Measurements from ENCODE around the gene CFAP74. TPM values are rescaled to one million over a fixed set of nuclear protein-coding genes. Genes with fewer than 3 reads are reported as not detected.

CFAP74 gene
- total and polyA plus RNA-seq, 9 of the 15 experiments (the other 6 are each of a cell fraction or from before 2014, with no cell fraction given): 0.03 to 0.15 (median 0.05) TPM; not detected in 6

DNA sequence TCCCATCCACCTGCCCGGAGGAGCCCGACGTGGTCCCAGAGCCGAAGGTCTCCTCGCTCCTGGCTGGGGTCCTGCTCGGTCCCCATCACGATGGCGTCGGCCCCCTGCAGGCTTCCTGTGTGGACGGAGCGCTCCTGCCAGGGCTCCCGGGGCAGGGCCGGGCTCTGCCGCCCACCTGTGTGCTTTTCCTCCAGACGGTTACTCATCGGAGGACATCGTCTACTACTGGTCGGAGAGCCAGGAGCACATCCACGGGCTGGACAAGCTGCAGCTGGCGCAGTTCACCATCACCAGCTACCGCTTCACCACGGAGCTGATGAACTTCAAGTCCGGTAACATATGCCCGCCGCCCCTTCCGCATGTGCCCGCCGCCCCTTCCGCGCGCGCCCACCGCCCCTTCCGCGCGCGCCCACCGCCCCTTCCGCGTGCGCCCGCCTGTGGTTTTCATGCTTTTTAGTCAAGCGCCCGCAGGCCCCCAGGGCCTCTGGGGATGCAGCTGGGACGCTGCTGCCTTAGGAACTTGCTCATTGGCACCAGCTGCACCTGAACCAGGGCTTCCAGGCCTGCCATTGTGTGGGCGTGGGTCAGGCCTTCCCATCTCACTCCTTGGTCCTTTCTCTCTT lies 24.5 kb upstream of the CFAP74 start (continued):
- TF ChIP-seq, protein P1, sequence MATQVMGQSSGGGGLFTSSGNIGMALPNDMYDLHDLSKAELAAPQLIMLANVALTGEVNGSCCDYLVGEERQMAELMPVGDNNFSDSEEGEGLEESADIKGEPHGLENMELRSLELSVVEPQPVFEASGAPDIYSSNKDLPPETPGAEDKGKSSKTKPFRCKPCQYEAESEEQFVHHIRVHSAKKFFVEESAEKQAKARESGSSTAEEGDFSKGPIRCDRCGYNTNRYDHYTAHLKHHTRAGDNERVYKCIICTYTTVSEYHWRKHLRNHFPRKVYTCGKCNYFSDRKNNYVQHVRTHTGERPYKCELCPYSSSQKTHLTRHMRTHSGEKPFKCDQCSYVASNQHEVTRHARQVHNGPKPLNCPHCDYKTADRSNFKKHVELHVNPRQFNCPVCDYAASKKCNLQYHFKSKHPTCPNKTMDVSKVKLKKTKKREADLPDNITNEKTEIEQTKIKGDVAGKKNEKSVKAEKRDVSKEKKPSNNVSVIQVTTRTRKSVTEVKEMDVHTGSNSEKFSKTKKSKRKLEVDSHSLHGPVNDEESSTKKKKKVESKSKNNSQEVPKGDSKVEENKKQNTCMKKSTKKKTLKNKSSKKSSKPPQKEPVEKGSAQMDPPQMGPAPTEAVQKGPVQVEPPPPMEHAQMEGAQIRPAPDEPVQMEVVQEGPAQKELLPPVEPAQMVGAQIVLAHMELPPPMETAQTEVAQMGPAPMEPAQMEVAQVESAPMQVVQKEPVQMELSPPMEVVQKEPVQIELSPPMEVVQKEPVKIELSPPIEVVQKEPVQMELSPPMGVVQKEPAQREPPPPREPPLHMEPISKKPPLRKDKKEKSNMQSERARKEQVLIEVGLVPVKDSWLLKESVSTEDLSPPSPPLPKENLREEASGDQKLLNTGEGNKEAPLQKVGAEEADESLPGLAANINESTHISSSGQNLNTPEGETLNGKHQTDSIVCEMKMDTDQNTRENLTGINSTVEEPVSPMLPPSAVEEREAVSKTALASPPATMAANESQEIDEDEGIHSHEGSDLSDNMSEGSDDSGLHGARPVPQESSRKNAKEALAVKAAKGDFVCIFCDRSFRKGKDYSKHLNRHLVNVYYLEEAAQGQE (IDR thresholded peaks at IDR 0.05; ENCODE audit: borderline replicate concordance): no peak
- TF ChIP-seq, protein P1 (CRISPR knock-in tag; IDR thresholded peaks at IDR 0.05; ENCODE audit: low read depth): no peak
- TF ChIP-seq TAF15 (IDR thresholded peaks at IDR 0.05; ENCODE audit: low read depth, low read length) (no peak), NCOR1 (IDR thresholded peaks at IDR 0.05) (no peak), NCOA6 (IDR thresholded peaks at IDR 0.05) (no peak), SP1 (CRISPR knock-in tag; IDR thresholded peaks at IDR 0.05) (no peak)
- TF ChIP-seq, protein P2, sequence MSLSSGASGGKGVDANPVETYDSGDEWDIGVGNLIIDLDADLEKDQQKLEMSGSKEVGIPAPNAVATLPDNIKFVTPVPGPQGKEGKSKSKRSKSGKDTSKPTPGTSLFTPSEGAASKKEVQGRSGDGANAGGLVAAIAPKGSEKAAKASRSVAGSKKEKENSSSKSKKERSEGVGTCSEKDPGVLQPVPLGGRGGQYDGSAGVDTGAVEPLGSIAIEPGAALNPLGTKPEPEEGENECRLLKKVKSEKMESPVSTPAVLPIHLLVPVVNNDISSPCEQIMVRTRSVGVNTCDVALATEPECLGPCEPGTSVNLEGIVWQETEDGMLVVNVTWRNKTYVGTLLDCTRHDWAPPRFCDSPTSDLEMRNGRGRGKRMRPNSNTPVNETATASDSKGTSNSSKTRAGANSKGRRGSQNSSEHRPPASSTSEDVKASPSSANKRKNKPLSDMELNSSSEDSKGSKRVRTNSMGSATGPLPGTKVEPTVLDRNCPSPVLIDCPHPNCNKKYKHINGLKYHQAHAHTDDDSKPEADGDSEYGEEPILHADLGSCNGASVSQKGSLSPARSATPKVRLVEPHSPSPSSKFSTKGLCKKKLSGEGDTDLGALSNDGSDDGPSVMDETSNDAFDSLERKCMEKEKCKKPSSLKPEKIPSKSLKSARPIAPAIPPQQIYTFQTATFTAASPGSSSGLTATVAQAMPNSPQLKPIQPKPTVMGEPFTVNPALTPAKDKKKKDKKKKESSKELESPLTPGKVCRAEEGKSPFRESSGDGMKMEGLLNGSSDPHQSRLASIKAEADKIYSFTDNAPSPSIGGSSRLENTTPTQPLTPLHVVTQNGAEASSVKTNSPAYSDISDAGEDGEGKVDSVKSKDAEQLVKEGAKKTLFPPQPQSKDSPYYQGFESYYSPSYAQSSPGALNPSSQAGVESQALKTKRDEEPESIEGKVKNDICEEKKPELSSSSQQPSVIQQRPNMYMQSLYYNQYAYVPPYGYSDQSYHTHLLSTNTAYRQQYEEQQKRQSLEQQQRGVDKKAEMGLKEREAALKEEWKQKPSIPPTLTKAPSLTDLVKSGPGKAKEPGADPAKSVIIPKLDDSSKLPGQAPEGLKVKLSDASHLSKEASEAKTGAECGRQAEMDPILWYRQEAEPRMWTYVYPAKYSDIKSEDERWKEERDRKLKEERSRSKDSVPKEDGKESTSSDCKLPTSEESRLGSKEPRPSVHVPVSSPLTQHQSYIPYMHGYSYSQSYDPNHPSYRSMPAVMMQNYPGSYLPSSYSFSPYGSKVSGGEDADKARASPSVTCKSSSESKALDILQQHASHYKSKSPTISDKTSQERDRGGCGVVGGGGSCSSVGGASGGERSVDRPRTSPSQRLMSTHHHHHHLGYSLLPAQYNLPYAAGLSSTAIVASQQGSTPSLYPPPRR (CRISPR knock-in tag; IDR thresholded peaks at IDR 0.05; ENCODE audit: borderline replicate concordance): no peak
